ENCODE data around the gene C8A. TPM values are rescaled to one million over a fixed set of nuclear protein-coding genes. Genes with fewer than 3 reads are reported as not detected.

C8A gene
- total and polyA plus RNA-seq, 2 experiments from 2014 or later, result not detected

DNA sequence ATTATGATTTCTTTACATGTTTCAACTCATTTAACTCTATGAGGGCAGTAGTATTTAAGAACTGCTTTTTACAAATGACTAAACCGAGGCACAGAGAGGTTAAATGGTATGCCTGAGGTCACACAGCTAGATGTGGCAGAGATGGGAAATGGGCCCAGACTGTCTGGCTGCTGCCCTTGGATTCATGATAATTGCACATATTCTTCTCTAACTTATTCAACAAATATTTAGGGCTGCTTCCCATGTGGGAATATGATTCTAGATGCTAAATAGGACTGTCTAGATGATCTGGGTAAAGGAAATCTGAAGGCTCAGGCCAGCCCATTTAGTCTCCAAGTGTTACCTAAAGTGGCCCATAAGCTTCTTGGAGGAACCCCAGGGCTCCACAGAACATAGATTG is 26.2 kb downstream of the C8A start:
- H3K27ac ChIP-seq, result no peak overlapping the region
- H3K4me1 ChIP-seq (ENCODE audit: insufficient read depth), result peaks cover 9% of the 10 kb centered on the region; the same call in 1 of the 2 replicates
- in situ Hi-C loops (cut with MboI), result no loop called here
- no peaks in the 10 kb centered on the region for H3K9me2 ChIP-seq (ENCODE audit: insufficient read depth)
- no peaks in the 10 kb centered on the region for H3K79me2 ChIP-seq (ENCODE audit: insufficient read depth)
- H3K4me3 ChIP-seq, result no peak overlapping the region
- no peak overlapping the region for H3K9ac ChIP-seq
- no peaks in the 10 kb centered on the region for H3K36me3 ChIP-seq (ENCODE audit: low read depth)
- H3K27me3 ChIP-seq (replicated peaks; ENCODE audit: insufficient read depth), result no peaks in the 10 kb centered on the region
- TF ChIP-seq EZH2 (IDR thresholded peaks at IDR 0.05; ENCODE audit: insufficient read depth, poor library complexity, severe bottlenecking), result no peak
- TF ChIP-seq EZH2phosphoT487 (IDR thresholded peaks at IDR 0.05; ENCODE audit: insufficient read depth, low read depth), result no peak
- H4K20me1 ChIP-seq (ENCODE audit: insufficient read depth), result no peaks in the 10 kb centered on the region
- no peaks in the 10 kb centered on the region for H3F3A ChIP-seq (ENCODE audit: insufficient read depth)
- no peaks in the 10 kb centered on the region for H3K9me3 ChIP-seq (ENCODE audit: low read depth)
- H2AFZ ChIP-seq, result no peak overlapping the region
- WGBS, 2 experiments (ENCODE audit: low coverage in 1 of 2, low lambda C conversion rate in 2 of 2, missing lambda C conversion rate in 2 of 2), result 79 to 90% methylated on average over 1 of the region's 1 CpG
- no peak for DNase-seq
- H3K4me2 ChIP-seq (ENCODE audit: unreplicated experiment), result no peak overlapping the region

DNA sequence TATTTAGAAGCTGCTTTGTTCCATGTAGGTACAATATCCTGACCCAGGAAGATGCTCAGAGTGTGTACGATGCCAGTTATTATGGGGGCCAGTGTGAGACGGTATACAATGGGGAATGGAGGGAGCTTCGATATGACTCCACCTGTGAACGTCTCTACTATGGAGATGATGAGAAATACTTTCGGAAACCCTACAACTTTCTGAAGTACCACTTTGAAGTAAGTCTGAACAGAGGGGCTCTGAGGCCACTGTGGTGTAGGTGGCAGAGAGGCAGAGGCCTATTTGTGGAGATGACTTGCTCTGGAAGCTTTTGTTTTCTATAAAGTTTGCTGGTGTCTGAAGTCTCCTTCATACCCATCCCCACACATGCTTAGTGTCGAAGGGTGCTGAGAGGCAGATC is 26.8 kb downstream of the C8A start:
- no peaks in the 10 kb centered on the region for H3F3A ChIP-seq (ENCODE audit: insufficient read depth)
- H3K79me2 ChIP-seq (ENCODE audit: insufficient read depth), result no peaks in the 10 kb centered on the region
- no peak overlapping the region for H3K9ac ChIP-seq
- no peaks in the 10 kb centered on the region for H3K9me2 ChIP-seq (ENCODE audit: insufficient read depth)
- in situ Hi-C loops (cut with MboI), result no loop called here
- no peak overlapping the region for H3K4me2 ChIP-seq (ENCODE audit: unreplicated experiment)
- no peak overlapping the region for H3K4me3 ChIP-seq
- no peaks in the 10 kb centered on the region for H4K20me1 ChIP-seq (ENCODE audit: insufficient read depth)
- TF ChIP-seq EZH2 (IDR thresholded peaks at IDR 0.05; ENCODE audit: insufficient read depth, poor library complexity, severe bottlenecking) (no peak), EZH2phosphoT487 (IDR thresholded peaks at IDR 0.05; ENCODE audit: insufficient read depth, low read depth) (no peak)
- H3K9me3 ChIP-seq (ENCODE audit: low read depth), result no peaks in the 10 kb centered on the region
- H2AFZ ChIP-seq, result no peak overlapping the region
- H3K4me1 ChIP-seq (ENCODE audit: insufficient read depth), result peaks cover 9% of the 10 kb centered on the region; the same call in 1 of the 2 replicates
- H3K36me3 ChIP-seq (ENCODE audit: low read depth), result no peaks in the 10 kb centered on the region
- no peaks in the 10 kb centered on the region for H3K27me3 ChIP-seq (replicated peaks; ENCODE audit: insufficient read depth)
- WGBS, 2 experiments (ENCODE audit: low coverage in 1 of 2, low lambda C conversion rate in 2 of 2, missing lambda C conversion rate in 2 of 2), result 87 to 90% methylated on average over 6 of the region's 6 CpGs
- no peak overlapping the region for H3K27ac ChIP-seq
- DNase-seq, result no peak

DNA sequence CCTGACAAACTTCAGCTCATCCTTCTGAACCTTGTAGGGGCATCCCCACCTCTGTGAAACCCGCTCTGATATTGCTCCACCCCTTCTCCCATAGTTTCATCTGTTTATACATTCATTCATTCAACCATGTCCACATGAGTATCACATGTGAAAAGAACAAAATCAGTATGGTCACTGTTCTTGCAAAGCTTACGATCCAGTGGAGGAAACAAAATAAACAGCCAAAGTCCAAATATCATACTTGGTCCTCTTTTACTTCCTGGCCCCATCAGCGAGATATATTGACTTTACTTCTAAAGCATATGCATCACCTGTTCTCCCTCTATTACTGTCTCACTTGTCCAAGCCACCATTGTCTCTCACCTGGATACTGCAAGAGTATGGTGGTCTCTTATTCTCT is 35.6 kb downstream of the C8A start:
- TF ChIP-seq EZH2 (IDR thresholded peaks at IDR 0.05; ENCODE audit: insufficient read depth, poor library complexity, severe bottlenecking), result no peak
- TF ChIP-seq EZH2phosphoT487 (IDR thresholded peaks at IDR 0.05; ENCODE audit: insufficient read depth, low read depth), result no peak
- no peak for DNase-seq
- Histone ChIP-seq H4K20me1 (ENCODE audit: insufficient read depth) (no peaks in the 10 kb centered on the region), H3K9me3 (ENCODE audit: low read depth) (no peaks in the 10 kb centered on the region), H3F3A (ENCODE audit: insufficient read depth) (no peaks in the 10 kb centered on the region), H3K4me3 (no peak overlapping the region), H3K36me3 (ENCODE audit: low read depth) (no peaks in the 10 kb centered on the region), H3K27me3 (replicated peaks; ENCODE audit: insufficient read depth) (no peaks in the 10 kb centered on the region), H3K27ac (no peak overlapping the region), H3K9ac (no peak overlapping the region), H3K79me2 (ENCODE audit: insufficient read depth) (no peaks in the 10 kb centered on the region), H3K4me2 (ENCODE audit: unreplicated experiment) (no peak overlapping the region), H3K9me2 (ENCODE audit: insufficient read depth) (no peaks in the 10 kb centered on the region), H3K4me1 (ENCODE audit: insufficient read depth) (no peaks in the 10 kb centered on the region), H2AFZ (no peak overlapping the region)
- in situ Hi-C loops (cut with MboI), result no loop called here
- 59 to 73% methylated on average over 3 of the region's 3 CpGs for WGBS, 2 experiments (ENCODE audit: low coverage in 1 of 2, low lambda C conversion rate in 2 of 2, missing lambda C conversion rate in 2 of 2)

DNA sequence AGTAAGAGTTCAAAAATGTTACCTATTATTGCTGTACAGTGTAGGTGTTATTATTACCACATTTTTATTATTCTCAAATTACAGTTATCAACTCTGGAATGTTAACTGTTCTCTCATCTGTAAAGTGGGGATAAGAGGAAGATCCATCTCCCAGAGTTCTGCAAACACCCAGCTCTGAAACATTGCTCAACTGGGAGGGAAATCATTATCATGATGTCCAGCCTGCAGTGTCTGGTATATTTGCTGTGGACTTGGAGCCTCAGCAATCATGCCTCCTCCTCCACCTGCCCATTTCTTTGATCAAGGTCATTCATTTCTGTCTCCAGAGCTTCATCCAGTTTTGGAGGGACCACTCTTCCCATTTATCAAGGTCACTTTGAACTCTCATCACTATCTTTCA is 39.4 kb downstream of the C8A start:
- in situ Hi-C loops (cut with MboI), result no loop called here
- Histone ChIP-seq H3F3A (ENCODE audit: insufficient read depth) (no peaks in the 10 kb centered on the region), H2AFZ (no peak overlapping the region), H3K27me3 (replicated peaks; ENCODE audit: insufficient read depth) (no peaks in the 10 kb centered on the region), H3K79me2 (ENCODE audit: insufficient read depth) (no peaks in the 10 kb centered on the region), H3K9ac (no peak overlapping the region), H3K36me3 (ENCODE audit: low read depth) (no peaks in the 10 kb centered on the region), H3K4me2 (ENCODE audit: unreplicated experiment) (no peak overlapping the region), H4K20me1 (ENCODE audit: insufficient read depth) (no peaks in the 10 kb centered on the region), H3K4me3 (no peak overlapping the region), H3K9me3 (ENCODE audit: low read depth) (no peaks in the 10 kb centered on the region), H3K9me2 (ENCODE audit: insufficient read depth) (no peaks in the 10 kb centered on the region), H3K27ac (no peak overlapping the region), H3K4me1 (ENCODE audit: insufficient read depth) (no peaks in the 10 kb centered on the region)
- no peak for TF ChIP-seq EZH2 (IDR thresholded peaks at IDR 0.05; ENCODE audit: insufficient read depth, poor library complexity, severe bottlenecking)
- no peak for TF ChIP-seq EZH2phosphoT487 (IDR thresholded peaks at IDR 0.05; ENCODE audit: insufficient read depth, low read depth)
- no peak for DNase-seq
